ENCODE measurements around the gene CCPG1.

Gene CCPG1

GRCh38 chr15:55318588-55319494, 89.3 kb downstream of the CCPG1 start, which contains the start of the genes PIGB and PIGBOS1:
Gene PIGB (plus strand): TSS chr15:55319222. CDS start chr15:55319251, 29 bp downstream.
Gene PIGBOS1 (minus strand): TSS chr15:55319123. CDS start chr15:55317792, 1,331 bp downstream.
- DNase-seq: peak; percentile 87 to 92

All from inflammatory macrophage (primary cell).